ENCODE results near the gene ARHGAP19. TPM values are rescaled to one million over a fixed set of nuclear protein-coding genes. Genes with fewer than 3 reads are reported as not detected.
"Not testable (repeated sequence)": the region's sequence is repeated elsewhere in the genome, so short reads cannot be mapped to it uniquely, and the experiment has no call there.

ARHGAP19 gene
- polyA plus RNA-seq, 3 donors from 2014 or later, result 4.9 to 8.2 (median 6.7) TPM

DNA sequence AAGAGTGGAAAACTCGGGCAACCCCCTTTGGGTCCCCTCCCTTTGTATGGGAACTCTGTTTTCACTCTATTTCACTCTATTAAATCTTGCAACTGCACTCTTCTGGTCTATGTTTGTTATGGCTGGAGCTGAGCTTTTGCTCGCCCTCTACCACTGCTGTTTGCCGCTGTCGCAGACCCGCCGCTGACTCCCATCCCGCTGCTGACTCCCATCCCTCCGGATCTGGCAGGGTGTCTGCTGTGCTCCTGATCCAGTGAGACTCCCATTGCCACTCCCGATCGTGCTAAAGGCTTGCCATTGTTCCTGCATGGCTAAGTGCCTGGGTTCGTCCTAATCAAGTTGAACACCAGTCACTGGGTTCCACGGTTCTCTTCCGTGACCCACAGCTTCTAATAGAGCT lies 2.4 kb downstream of the ARHGAP19 start:
- DNase-seq; H3K36me3 Mint-ChIP-seq; H3K27me3 Mint-ChIP-seq (ENCODE audit: low read depth in 3 of 3); H3K9me3 Mint-ChIP-seq: not testable (repeated sequence)
- H3K4me3 Mint-ChIP-seq, result peak overlapping the region in 2 of 5 donors; percentile 61 to 63
- peaks cover 15 to 29% of the 10 kb centered on the region in 2 donors for H3K4me1 Mint-ChIP-seq
- H3K27ac Mint-ChIP-seq, result peak overlapping the region in 1 of 6 donors; percentile 13

DNA sequence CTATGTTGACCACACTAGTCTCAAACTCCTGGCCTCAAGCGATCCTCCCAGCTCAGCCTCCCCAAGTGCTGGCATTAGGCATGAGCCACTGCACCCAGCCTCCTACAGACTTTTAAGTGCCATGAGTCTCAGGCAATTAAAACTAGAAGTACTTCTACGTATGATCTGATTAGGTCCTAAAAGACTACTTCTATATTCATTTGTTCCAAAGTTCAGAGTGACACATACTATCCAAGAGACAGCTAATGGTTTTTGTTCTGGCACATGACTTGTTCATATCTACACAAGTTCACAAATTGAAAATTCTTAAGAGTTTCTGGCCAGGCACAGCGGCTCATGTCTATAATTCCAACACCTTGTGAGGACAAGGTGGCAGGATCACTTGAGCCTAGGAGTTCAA lies 11.7 kb downstream of the ARHGAP19 start:
- Mint-ChIP-seq H3K36me3 (no peaks in the 10 kb centered on the region), H3K27me3 (ENCODE audit: low read depth in 3 of 3) (no peaks in the 10 kb centered on the region), H3K27ac (peak overlapping the region in 2 of 6 donors; percentile 22 to 24), H3K4me1 (peaks cover 0 to 2% of the 10 kb centered on the region in 2 donors), H3K9me3 (no peaks in the 10 kb centered on the region), H3K4me3 (no peak overlapping the region)
- no peak for DNase-seq

DNA sequence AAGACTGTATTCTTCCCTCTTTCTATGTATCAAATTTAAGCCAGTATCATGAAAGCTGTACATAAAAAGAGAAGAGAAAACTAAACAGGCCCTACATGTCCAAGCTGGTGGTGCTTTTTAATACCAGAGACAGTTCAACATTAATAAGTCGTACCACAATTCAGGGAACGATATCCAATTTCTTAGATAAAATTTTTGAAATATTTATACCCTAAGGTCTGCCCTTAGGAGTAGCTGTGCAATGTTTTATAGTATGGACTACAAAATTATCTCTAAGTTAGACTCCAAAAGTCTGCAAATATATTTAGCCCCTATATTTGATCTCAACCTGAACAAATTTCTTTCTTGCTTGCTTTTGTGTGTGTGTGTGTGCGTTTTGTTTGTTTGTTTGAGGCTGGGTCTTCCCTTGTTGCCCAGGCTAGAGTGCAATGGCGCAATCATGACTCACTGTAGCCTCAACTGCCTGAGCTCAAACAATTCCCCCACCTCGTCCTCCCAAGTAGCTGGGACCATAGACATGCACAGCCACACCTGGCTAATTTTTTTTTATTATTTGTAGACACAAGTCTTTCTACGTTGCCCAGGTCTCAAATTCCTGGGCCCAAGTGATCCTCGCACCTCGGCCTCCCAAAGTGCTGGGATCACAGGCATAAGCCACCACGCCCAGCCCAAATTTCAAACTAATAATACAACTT lies 13.2 kb downstream of the ARHGAP19 start:
- Mint-ChIP-seq H3K4me1 (no peaks in the 10 kb centered on the region), H3K9me3 (no peaks in the 10 kb centered on the region), H3K27ac (no peak overlapping the region), H3K27me3 (ENCODE audit: low read depth in 3 of 3) (no peaks in the 10 kb centered on the region), H3K36me3 (no peaks in the 10 kb centered on the region), H3K4me3 (no peak overlapping the region)
- no peak for DNase-seq

DNA sequence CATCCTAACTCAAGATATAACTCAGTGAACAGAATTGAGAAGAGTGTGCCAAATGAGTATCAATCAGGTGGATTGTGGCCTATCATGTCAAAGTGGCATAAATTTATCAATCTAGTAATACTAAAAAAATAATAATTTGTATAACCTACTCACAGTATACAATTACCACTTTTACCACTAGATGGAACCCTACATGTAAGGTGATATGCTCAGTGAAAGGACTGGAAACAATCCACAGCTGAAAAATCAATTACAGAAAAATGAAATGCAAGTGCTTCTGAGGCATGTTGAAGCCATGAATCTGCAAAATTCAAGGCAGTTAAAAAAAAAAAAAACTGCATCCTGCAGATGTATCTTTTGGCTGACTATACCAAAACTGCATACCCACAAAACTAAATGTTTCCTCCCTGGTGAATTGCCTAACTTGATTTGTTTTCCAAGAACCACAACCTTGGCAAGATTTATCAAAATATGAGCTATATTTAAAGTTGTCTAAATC lies 13.9 kb downstream of the ARHGAP19 start:
- H3K9me3 Mint-ChIP-seq, result no peaks in the 10 kb centered on the region
- no peaks in the 10 kb centered on the region for H3K27me3 Mint-ChIP-seq (ENCODE audit: low read depth in 3 of 3)
- no peak overlapping the region for H3K4me3 Mint-ChIP-seq
- no peaks in the 10 kb centered on the region for H3K36me3 Mint-ChIP-seq
- no peak overlapping the region for H3K27ac Mint-ChIP-seq
- DNase-seq, result peak; percentile 25 to 45 (median 38)
- H3K4me1 Mint-ChIP-seq, result no peaks in the 10 kb centered on the region

DNA sequence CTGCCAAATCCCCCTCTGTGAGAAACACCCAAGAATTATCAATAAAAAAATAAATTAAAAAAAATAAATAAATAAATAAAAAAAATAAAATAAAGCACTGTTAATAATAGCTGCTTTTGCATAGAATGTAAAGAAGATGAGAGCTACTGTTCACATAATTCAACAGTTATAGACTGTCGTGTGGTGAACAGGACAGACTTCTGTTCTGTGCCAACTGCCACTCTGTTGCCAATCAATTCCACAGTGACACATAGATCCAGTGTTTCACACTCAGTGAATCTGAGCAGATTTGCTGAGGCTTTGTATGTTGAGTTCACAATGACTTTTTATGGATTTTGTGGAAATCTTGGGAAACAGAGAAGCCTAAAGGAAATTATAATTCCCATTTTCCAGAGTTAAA lies 14.9 kb downstream of the ARHGAP19 start:
- Mint-ChIP-seq H3K9me3 (no peaks in the 10 kb centered on the region), H3K36me3 (no peaks in the 10 kb centered on the region), H3K4me3 (no peak overlapping the region), H3K27ac (no peak overlapping the region), H3K27me3 (ENCODE audit: low read depth in 3 of 3) (no peaks in the 10 kb centered on the region), H3K4me1 (no peaks in the 10 kb centered on the region)
- DNase-seq, result no peak

DNA sequence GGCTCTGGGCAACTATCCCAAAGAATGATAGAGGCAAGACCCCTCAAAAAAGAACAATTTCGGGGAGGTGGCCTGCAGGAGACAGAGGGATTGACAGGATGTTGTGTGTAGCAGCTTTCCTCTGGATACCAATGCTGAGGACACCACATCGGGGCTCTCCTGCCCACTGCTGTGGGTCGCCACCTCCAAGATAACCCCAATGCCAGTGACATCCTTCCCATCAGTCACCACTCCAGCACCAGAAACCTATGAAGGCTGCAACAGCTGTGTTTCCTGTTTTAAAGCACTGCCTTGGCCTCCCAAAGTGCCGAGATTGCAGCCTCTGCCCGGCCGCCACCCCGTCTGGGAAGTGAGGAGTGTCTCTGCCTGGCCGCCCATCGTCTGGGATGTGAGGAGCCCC lies 17.6 kb downstream of the ARHGAP19 start:
- Mint-ChIP-seq H3K27ac (no peak overlapping the region), H3K27me3 (ENCODE audit: low read depth in 3 of 3) (no peaks in the 10 kb centered on the region), H3K9me3 (no peaks in the 10 kb centered on the region), H3K4me1 (no peaks in the 10 kb centered on the region), H3K4me3 (no peak overlapping the region), H3K36me3 (no peaks in the 10 kb centered on the region)
- no peak for DNase-seq

DNA sequence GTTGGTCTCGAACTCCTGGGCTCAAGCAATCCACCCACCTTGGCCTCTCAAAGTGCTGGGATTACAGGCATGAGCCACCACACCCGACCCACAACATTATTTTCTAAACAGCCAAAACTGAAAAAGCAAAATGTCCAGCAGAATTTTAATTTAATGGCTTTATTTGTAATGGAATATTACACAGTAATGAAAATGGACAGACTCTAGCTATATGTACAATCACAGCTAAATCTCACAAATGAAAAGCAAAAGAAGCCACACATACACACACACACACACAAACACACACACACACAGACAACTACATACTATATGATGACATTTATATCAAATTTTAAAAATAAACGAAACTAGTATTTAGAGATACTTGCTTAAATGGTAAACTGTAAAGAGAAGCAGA lies 18.7 kb downstream of the ARHGAP19 start:
- no peak overlapping the region for H3K27ac Mint-ChIP-seq
- no peaks in the 10 kb centered on the region for H3K9me3 Mint-ChIP-seq
- H3K36me3 Mint-ChIP-seq, result no peaks in the 10 kb centered on the region

DNA sequence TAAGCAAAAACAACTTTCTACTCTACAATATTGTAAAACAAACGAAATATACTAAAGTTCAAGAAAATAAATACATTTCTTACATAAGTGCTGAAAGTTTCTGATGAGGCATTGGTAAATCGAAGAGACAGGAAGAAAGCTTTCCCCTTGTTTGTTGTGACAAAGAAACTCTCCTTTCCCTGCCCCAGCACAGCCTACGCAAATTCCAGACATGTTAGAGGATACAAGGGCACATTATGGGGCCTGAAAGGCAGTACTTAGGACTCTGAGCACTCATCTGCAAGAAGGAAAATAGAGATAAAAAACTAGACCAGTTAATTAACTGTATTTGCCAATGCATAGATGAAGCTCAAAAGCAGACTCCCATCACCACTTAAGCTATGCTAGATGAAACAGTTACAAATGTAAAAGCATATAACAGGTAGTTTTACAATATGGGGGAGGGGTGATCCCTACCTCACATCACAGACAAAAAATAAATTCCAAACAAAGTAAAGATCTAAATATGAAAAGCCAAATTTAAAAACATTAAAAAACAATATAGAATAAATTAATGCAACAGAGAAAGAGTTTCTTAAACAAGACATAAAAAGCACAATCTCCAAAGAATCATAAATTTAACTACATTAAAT lies 21.8 kb downstream of the ARHGAP19 start:
- no peak overlapping the region for H3K4me3 Mint-ChIP-seq
- H3K36me3 Mint-ChIP-seq, result peaks cover 0 to 6% (median 4%) of the 10 kb centered on the region in 3 donors
- H3K27me3 Mint-ChIP-seq (ENCODE audit: low read depth in 3 of 3), result no peaks in the 10 kb centered on the region
- no peak overlapping the region for H3K27ac Mint-ChIP-seq
- DNase-seq, result no peak
- H3K4me1 Mint-ChIP-seq, result peaks cover 0 to 15% of the 10 kb centered on the region in 2 donors
- no peaks in the 10 kb centered on the region for H3K9me3 Mint-ChIP-seq

More for the DNA sequence above, 18.7 kb downstream of the ARHGAP19 start:
- Mint-ChIP-seq H3K4me3 (no peak overlapping the region), H3K4me1 (no peaks in the 10 kb centered on the region), H3K27me3 (ENCODE audit: low read depth in 3 of 3) (no peaks in the 10 kb centered on the region)
- DNase-seq, result no peak

DNA sequence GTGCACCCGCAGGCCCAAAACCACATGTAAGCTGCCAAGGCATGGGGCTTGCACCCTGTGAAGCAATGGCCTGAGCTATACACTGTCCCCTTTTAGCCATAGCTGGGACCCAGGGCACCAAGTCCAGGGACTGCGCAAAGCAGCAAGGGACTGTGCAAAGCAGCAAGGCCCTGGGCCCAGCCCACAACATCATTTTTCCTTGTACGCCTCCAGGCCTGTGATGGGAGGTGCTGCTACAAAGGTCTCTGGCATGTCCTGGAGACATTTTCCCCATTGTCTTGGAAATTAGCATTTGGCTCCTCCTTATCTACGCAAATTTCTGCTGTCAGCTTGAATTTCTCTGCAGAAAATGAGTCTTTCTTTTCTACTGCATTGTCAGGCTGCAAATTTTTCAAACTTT lies 24.8 kb downstream of the ARHGAP19 start:
- Mint-ChIP-seq H3K9me3 (no peaks in the 10 kb centered on the region), H3K36me3 (peaks cover 4 to 12% (median 8%) of the 10 kb centered on the region in 3 donors), H3K27ac (no peak overlapping the region), H3K4me1 (peaks cover 0 to 15% of the 10 kb centered on the region in 2 donors), H3K27me3 (ENCODE audit: low read depth in 3 of 3) (no peaks in the 10 kb centered on the region), H3K4me3 (no peak overlapping the region)
- DNase-seq, result no peak

DNA sequence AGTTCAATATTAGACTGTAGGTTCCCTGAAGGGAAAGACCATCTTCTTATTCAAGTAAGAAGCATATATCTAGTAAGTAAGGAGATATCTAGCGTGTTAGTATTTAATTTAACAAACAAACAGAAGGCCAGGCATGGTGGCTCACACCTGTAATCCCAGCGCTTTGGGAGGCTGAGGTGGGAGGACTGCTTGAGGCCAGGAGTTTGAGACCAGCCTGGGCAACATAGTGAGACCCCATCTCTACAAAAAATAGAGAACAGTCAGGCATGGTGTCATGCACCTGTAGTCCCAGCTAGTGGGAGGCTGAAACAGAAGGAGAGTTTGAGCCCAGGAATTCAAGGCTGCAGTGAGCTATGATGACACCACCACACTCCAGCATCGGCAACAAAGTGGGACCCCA lies 27.3 kb downstream of the ARHGAP19 start:
- DNase-seq; H3K27me3 Mint-ChIP-seq (ENCODE audit: low read depth in 3 of 3); H3K9me3 Mint-ChIP-seq; H3K27ac Mint-ChIP-seq; H3K4me3 Mint-ChIP-seq: not testable (repeated sequence)
- Mint-ChIP-seq H3K4me1 (peaks cover 0 to 15% of the 10 kb centered on the region in 2 donors), H3K36me3 (peaks cover 8 to 12% (median 10%) of the 10 kb centered on the region in 3 donors)

DNA sequence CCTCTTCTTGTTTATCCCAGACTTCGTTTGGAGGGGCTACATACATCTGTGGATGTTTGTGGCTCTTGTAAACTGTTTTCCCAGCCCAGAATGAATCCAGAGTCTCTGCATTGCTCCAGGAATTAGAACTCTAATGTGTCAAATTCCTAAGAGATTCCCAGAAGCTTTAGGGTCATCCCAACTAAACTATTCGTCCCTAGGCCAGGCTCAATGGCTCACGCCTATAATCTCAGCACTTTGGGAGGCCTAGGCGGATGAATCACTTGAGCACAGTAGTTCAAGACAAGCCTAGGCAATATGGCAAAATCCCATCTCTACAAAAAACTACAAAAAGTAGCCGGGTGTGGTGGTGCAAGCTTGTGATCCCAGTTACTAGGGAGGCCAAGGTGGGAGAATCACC lies 28.5 kb downstream of the ARHGAP19 start:
- Mint-ChIP-seq H3K9me3 (no peaks in the 10 kb centered on the region), H3K27ac (no peak overlapping the region), H3K4me1 (peaks cover 0 to 15% of the 10 kb centered on the region in 2 donors), H3K4me3 (no peak overlapping the region), H3K27me3 (ENCODE audit: low read depth in 3 of 3) (no peaks in the 10 kb centered on the region), H3K36me3 (peaks cover 12 to 18% (median 15%) of the 10 kb centered on the region in 3 donors)
- no peak for DNase-seq

DNA sequence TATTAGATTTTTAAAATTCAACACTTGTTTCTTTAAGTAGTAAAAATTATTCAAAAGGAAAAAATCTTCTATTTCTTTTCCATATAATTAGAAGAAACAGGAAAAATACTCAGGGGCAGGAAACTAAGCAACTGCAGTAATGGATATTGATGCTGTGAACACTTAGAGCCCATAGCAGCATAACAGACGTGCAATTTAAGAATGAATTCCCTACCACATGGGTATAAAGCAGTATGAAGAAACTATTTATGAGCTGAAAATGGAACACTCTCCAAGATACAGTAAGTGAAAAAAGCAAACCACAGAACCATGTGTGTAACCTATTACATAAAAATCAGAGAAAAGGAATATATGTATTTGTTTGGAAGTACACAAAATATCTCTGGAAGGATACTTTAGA lies 30.8 kb downstream of the ARHGAP19 start:
- H3K27ac Mint-ChIP-seq, result peak overlapping the region in 1 of 6 donors; percentile 15
- no peaks in the 10 kb centered on the region for H3K9me3 Mint-ChIP-seq
- no peak overlapping the region for H3K4me3 Mint-ChIP-seq
- H3K27me3 Mint-ChIP-seq (ENCODE audit: low read depth in 3 of 3), result no peaks in the 10 kb centered on the region
- H3K36me3 Mint-ChIP-seq, result peaks cover 16 to 26% (median 20%) of the 10 kb centered on the region in 3 donors
- no peak for DNase-seq
- H3K4me1 Mint-ChIP-seq, result peaks cover 0 to 7% of the 10 kb centered on the region in 2 donors

DNA sequence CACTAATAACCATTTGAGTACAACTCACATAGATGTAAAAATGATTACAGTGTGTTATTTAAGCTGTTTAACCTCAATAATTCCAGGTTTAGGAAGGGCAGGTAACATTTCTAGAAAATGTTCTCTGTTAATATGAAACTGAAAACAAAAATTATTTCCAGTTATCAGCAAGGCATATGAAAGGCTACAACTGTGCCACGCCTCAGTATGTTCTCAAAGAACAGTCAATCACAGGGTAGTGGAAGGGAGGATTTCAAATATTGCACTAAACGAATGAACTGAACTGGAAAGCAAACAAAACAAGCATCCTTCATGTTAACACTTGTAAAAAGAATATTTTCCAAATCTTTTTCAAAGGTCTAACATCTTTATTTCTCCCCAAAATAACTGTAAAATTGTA lies 31.3 kb downstream of the ARHGAP19 start:
- Mint-ChIP-seq H3K36me3 (peaks cover 16 to 23% (median 22%) of the 10 kb centered on the region in 3 donors), H3K4me1 (peaks cover 0 to 2% of the 10 kb centered on the region in 2 donors), H3K27me3 (ENCODE audit: low read depth in 3 of 3) (no peaks in the 10 kb centered on the region), H3K4me3 (no peak overlapping the region), H3K9me3 (no peaks in the 10 kb centered on the region), H3K27ac (no peak overlapping the region)
- DNase-seq, result no peak

DNA sequence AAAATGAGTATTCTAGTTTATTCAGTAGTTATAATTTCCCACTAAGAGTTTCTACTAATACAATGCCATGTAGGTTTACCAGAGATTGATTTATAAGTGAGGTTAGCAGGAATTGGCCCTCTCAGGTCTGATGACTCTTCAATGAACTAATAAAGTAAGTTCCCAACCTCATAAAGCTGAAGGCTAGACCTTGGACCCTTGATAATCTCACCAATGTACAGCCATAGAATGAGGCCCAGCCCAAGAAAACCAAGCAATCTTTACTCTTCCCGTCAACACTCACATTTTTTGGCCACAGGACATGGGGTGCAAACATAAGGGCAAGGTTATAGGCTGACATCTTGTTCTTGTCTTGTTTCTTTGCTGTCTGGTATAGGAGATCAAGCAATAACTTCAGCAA lies 33.3 kb downstream of the ARHGAP19 start:
- Mint-ChIP-seq H3K9me3 (no peaks in the 10 kb centered on the region), H3K27ac (peak overlapping the region in 1 of 6 donors; percentile 67), H3K27me3 (ENCODE audit: low read depth in 3 of 3) (no peaks in the 10 kb centered on the region), H3K36me3 (peaks cover 21 to 41% (median 30%) of the 10 kb centered on the region in 3 donors), H3K4me3 (no peak overlapping the region), H3K4me1 (peaks cover 0 to 2% of the 10 kb centered on the region in 2 donors)
- DNase-seq, result no peak
